ENCODE data around the gene DOCK9.

DOCK9 gene

GRCh38 chr13:98997738-98998641 lies 20.1 kb upstream of the DOCK9 start:
- in situ Hi-C loops (cut with MboI; ENCODE audit: low sequenced_read_pairs) = no loop called here

DNA sequence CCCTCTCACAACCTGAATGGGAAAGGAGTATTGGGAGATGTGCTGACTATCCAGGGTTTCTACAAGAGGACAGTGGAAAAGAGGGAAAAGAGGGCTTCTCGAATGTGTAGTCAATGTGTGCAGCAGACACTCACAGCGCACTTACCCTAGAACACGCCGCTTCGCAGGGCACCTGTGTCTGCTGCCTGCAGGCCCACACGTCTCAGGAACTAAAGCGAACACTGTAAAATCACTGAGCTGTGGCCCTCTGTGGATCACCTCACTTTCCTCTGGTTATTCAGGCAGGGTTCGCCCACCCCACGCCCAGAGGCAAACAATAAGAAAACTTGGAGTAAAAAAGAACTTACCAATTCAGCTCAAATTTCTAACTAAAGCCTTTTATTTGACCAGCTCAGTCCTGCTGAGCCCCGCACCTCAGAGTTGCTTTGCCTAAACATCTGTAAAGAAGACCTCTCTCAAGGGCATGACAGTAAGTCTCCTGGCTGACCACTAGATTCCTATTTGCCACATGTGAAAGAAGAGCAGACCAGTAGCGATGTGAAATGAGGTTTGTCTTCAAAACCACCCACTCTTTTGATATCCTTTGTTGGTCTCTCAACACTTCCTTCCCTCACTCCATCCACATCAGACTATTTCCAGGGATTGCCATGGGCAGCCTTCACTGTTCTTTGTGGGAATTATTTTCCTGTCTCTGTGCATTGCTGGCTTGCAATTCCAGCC lies 19.3 kb upstream of the DOCK9 start:
- in situ Hi-C loops (cut with MboI; ENCODE audit: low sequenced_read_pairs) = no loop called here

DNA sequence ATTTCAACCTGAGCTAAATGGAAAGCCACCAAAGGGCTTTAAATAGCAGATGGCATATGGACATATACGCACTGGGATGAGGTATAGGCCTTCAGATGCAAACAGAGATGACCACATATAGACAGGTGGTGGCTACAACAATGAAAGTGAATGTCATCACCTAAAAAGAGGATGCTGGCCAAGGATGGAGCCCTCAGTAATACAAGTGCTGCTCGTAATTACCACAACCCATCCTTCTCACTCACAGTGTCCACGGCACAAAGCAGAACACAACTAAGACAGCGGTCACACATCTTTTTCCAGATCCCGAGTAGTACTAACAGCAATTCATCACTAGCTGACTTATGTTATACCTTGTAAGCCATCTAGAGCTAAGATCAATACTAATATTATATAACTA lies 18.2 kb upstream of the DOCK9 start:
- in situ Hi-C loops (cut with MboI; ENCODE audit: low sequenced_read_pairs) = no loop called here

DNA sequence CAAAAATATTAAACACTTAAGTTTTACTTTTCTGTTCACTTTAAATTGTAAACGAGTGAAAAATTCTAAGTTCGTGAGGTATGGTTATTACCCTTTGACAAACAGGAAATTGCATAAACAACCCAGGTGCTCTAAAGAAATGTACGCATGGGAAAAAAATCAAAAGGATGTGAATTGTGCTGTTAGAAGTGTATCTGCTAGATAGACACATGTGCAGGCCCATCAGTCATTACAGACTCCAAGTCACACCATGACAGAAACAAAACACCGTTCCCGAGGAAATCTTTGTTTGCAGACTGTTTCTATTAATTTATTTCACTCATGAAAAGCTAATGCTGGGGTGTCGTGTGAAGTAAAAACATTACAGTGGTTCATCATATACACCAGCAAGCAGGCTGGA lies 17.0 kb upstream of the DOCK9 start:
- in situ Hi-C loops (cut with MboI; ENCODE audit: low sequenced_read_pairs) = no loop called here

GRCh38 chr13:98994080-98994479 lies 16.2 kb upstream of the DOCK9 start:
- in situ Hi-C loops (cut with MboI; ENCODE audit: low sequenced_read_pairs) = no loop called here

DNA sequence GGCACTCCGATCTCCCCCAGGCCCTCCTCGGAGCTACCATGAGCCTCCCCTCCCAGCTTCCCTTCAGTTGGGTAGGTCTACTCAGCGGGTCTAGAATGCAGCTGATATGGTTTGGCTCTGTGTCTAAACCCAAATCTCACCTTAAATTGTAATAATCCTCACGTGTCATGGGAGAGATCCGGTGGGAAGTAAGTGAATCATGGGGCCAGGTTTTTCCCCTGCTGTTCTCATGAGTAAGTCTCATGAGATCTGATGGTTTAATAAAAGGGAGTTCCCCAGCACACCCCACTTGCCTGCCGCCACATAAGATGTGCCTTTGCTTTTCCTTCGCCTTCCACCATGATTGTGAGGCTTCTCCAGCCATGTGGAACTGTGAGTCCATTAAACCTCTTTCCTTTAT lies 14.5 kb upstream of the DOCK9 start:
- in situ Hi-C loops (cut with MboI; ENCODE audit: low sequenced_read_pairs) = no loop called here

DNA sequence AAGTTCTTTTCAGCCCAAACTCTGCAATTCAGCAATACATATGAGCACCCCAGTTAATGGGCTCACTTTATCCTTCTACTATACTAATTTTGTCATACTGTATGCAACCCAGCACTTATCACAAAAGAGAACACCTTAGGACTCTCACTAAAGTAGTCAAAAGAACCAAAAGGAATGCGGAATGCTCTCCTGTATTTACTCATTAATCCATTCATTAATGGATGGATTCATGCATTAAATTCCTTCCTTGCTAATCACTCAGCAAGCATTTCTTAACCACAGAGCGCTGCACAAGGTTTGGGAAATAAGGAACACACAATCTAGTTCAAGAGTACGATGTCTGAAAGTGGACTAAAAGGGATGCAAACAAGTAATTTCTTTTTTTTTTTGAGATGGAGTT lies 12.8 kb upstream of the DOCK9 start:
- in situ Hi-C loops (cut with MboI; ENCODE audit: low sequenced_read_pairs) = no loop called here

DNA sequence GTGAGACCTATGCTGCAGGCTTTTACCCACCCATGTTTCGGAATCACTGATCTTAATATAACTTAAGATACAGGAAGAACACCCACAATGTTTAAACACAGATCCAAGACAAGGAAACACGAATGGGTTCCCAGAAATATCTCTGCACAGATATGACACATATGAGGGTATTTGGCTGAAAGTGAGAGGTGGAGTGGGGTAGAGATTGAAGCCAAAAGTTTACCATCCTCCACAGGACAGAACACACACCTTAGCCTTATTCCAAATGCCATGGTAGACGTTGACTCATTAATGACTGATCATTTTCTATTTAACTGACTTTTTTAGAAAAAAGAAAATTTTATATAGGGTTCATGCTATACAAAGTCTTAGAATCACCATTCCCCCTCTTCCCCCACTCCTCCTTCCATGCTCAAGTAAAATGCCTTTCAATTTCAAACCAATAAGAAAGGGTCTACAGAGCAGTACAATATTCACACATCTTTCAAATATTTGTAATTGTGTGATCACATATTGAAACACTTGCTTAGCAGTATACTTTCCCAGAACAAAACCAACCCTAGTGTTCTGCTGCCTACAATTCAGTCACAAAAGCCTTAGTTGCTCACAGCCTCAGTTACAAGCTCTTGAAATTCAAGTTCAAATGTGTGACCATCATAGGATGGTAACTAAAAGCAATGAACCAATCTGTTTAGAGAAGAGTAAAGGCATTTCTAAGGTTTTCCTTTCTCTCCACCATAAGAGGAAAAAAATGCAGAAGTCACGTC lies 11.8 kb upstream of the DOCK9 start:
- in situ Hi-C loops (cut with MboI; ENCODE audit: low sequenced_read_pairs) = no loop called here

DNA sequence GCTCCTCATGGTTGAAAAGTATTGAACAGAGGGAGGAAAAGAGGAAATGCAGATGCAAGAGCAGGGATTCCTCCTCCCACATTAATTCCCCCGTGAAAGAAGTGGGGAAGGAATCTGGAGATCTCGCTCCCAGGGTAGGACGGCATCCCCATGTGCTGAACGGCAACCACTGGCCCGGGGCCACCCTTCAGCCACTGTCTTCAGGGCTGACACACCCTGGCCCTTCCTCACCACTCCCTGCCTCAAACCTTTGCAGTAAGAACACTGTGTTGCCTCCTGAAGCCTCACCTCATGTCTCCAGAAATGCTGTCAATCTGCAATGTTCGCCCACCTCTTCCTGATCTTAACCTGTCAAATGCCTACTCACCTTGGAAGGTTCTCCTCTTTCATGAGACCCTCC lies 10.9 kb upstream of the DOCK9 start:
- in situ Hi-C loops (cut with MboI; ENCODE audit: low sequenced_read_pairs) = no loop called here

DNA sequence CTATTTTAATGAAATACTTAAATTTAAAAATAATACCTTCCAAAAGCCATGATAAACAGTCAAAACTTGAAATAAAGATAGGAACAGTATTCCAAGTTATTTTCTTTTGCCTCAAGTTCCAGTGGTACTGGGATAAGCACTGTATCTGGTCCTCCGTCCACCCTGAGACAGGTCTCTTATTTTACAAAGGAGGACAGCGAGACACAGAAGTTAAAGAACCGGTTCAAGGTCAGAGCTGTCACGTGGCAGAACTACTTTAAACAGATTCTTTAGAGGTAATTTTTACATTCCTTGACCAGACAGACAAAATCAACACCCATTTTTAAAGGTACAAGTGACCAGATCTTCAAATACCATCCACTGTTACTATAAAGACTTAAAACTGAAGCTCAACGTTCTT lies 10.4 kb upstream of the DOCK9 start:
- in situ Hi-C loops (cut with MboI; ENCODE audit: low sequenced_read_pairs) = no loop called here

DNA sequence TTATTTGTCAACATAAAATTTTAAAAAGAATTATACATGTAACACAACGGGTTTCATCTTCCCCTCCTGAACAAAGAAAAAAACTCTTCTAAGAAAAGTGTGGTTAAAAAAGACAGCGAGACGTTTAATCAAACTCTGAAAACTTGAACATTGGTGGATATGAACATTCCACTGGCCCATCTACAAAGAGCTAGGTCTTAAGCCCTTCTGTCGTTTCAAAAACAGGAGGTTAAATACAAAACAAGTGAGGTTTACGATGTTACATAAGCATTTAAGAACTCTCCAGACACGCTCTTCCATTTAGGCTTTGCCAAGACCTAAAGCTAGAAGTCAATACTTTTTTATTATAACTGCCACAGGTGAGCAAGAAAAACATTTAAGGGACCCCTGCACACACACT lies 9.4 kb upstream of the DOCK9 start:
- in situ Hi-C loops (cut with MboI; ENCODE audit: low sequenced_read_pairs) = no loop called here

GRCh38 chr13:98986226-98986846 lies 8.5 kb upstream of the DOCK9 start:
- in situ Hi-C loops (cut with MboI; ENCODE audit: low sequenced_read_pairs) = no loop called here

GRCh38 chr13:98985591-98985990 lies 7.7 kb upstream of the DOCK9 start:
- in situ Hi-C loops (cut with MboI; ENCODE audit: low sequenced_read_pairs) = no loop called here

DNA sequence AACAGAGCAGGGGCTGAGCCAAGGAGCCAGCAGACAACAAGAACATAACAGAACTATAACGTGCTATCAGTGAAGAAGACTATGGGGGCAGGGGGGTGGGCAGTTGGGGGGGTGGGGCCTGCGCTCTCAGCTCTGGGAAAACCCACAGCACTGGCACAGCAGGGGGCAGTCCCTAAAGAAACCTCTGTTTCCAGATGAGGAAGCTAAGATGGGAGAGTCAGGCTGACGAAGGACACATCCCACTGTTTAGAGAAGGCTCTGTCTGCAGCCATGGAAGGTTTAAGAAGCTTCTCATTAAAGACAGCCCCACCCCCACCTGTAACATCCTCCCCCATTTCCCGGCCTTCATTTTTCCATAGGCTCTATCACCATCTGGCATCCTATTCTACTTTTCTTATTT lies 7.1 kb upstream of the DOCK9 start:
- in situ Hi-C loops (cut with MboI; ENCODE audit: low sequenced_read_pairs) = no loop called here

GRCh38 chr13:98984118-98984517 lies 6.3 kb upstream of the DOCK9 start:
- in situ Hi-C loops (cut with MboI; ENCODE audit: low sequenced_read_pairs) = no loop called here

DNA sequence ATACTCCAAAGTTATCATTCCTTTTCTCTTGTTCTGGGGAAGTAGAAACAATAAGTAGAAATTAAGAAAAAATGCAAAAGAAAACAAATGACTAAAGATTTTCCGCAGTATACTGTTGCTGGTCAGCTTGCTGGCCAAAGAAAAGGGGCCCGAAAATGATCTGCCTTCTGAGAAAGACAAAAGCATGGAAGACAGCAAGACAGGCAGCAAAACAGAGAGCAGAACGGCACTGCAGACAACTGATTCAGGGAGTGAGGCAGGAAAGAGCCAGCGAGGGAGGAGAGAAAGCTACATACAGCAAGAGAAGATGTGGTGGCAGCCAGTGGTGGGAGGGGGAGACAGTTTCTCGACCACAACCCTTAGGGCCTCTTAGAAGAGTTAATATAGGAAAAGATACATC lies 5.3 kb upstream of the DOCK9 start:
- in situ Hi-C loops (cut with MboI; ENCODE audit: low sequenced_read_pairs) = no loop called here

GRCh38 chr13:98981369-98982080 lies 3.7 kb upstream of the DOCK9 start:
- in situ Hi-C loops (cut with MboI; ENCODE audit: low sequenced_read_pairs) = no loop called here

- in situ Hi-C loops (cut with MboI; ENCODE audit: low sequenced_read_pairs) = no loop called here
These were observed 1.3 kb upstream of the DOCK9 start for GRCh38 chr13:98979012-98979660.

DNA sequence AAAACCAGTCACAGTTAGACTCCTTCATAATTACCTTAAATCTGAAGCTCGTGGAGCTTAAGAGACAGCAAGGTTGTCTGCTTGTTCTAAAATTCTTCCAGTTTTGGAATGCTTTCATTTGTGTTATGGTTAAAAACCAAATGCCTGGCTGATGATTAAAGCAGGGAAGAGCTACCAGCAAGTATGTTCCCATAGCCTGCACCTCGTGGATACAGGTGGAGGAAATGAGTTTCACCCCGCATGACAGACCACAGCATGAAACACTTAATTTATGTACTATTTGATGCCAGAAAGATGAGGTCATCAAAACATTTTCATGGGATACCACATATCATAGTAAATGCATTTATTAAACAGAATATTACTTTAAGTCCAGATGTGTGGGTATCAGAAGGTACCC lies 416 bp upstream of the DOCK9 start:
- in situ Hi-C loops (cut with MboI; ENCODE audit: low sequenced_read_pairs) = no loop called here

GRCh38 chr13:98976941-98977340 lies 923 bp downstream of the DOCK9 start:
- in situ Hi-C loops (cut with MboI; ENCODE audit: low sequenced_read_pairs) = no loop called here

Data from HL-60/S4 (cell line).